NCI-H146 (cell line): Measurements from ENCODE around the gene INHBB.

Source experiments
- DNase-seq: peaks from one replicate; lab custom pipeline; 2025; lab: John Stamatoyannopoulos, UW

The INHBB gene

GRCh38 chr2:120342446-120342845, 3.5 kb upstream of the INHBB start:
- DNase-seq = no peak

DNA sequence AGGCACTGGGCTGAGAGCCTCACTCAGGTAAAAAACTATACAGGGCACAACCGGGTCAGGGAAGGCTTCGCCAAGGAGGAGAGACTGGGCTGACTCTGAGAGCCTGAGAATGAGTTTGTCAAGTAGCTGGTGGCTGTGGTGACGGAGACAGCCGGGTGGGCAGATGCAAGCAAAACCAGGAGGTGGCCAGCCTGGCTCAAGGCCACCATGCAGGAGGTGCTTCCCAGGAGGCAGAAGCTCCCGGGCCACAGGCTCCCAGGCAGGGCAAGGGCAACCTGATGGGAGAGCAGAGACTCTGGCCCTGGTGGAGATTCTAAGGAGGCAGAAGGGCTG, 2.9 kb upstream of the INHBB start:
- no peak for DNase-seq

GRCh38 chr2:120343433-120344105, 2.4 kb upstream of the INHBB start:
- DNase-seq = no peak

DNA sequence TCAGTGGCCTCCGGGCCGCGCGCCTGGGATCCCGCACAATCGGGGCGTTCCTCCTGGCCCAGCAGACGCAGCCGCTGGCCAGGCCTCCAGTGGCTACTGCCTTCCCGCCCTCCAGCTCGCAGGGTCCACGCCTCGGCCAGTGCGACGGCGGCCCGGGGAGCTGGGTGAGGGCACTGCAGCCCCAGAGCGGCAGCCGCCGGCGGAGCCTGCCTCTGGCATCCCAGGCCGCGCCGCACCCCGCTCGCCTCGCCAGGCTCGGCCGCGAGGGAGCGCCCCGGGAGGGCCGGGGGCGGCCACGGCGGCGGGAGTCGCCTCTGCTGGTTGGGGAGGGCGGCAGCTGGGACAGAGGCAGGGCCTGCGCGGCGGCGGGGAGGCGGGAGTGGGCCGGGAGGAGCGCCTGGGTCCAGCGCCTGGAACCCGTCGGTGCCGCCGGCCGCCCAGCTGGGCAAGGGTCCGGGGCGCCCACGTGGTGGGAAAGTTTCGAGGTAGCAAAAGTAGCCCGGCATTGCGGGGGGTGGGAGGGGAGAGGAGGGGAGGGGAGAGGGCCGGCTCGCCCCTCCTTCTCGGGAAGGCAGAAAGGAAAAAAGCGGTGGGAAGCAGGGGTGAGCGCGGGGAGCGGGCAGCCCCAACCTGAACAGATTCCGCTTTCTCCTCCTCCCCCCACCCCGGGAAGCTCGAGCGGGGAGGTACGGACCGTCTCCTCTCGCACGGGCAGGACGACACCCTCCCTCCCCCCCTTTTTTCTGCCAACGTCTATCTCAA, 1.5 kb upstream of the INHBB start:
- no peak for DNase-seq

DNA sequence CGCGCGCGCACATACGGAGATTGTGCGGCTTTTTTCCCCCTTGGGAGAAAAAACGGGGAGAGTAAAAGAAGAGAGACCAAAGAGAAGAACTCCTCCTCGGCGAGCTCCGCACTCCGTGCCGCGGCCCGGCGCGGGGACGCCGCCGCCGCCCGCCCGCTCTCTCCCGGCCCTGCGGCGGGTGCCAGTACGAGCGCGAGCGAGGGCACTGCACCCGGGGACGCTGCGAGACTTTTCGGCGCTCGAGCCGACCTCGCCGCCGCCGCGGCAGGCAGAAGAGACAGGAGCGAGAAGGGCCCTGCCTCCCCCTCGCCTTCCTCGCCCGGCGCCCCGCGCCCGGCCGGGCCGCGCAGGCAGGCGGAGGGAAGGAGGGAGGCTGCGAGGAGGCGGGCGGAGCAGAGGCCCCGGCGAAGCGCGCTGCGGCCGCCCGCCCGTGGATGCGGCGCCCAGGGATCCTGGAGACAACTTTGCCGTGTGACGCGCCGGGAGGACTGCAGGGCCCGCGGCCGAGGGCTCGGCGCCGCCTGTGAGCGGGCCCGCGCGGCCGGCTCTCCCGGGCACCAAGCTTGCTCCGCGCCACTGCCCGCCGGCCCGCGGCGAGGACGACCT, 857 bp upstream of the INHBB start:
- DNase-seq = peak; percentile 36

DNA sequence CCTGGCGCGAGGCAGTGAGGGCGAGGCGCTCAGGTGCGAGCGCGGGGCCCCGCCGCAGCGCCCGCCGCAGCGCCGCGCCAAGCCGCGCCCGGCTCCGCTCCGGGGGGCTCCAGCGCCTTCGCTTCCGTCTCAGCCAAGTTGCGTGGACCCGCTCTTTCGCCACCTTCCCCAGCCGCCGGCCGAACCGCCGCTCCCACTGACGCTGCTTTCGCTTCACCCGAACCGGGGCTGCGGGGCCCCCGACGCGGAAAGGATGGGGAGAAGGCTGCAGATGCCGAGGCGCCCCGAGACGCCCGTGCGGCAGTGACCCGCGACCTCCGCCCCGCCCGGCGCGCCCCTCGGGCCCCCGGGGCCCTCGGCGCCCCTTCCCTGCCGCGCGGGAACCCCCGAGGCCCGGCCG, 328 bp upstream of the INHBB start:
- DNase-seq = no peak

DNA sequence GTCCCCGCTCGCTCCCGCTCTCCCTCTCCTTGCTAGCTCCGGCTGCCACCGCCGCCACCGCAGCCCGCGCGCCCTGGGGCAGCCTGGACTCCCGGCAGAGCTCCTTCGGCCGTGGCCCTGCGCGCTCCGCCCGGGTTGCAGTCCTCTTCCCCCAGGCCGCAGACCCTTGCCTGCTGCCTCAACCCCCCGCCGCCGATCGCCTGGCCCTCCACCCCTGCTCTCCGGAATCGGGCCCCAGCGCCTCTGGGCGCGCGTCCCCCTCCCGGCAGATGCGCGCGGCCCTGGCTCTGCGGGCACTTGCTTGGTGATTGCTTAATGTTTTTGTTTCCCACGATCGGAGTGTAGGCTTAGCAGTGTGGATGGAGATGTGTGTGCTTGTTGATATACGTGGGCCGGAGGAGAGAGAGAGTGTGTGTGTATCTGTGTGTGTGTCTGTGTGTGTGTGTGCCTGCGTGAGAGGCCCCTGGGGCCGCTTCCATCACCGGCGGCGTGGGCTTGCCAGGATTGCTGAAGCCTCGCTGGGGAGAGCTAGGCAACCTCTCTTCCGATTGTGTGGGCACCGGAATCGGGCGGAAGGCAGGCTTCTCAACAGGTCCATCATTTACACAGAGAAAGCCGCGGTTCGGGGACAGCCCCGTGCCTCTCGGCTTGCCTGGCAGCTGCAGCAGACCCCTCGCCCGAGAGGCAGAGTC, 877 bp downstream of the INHBB start:
- DNase-seq = no peak

- no peak for DNase-seq
Observed at GRCh38 chr2:120347396-120348060, 1.6 kb downstream of the INHBB start.

GRCh38 chr2:120348134-120348736, 2.3 kb downstream of the INHBB start:
- no peak for DNase-seq

DNA sequence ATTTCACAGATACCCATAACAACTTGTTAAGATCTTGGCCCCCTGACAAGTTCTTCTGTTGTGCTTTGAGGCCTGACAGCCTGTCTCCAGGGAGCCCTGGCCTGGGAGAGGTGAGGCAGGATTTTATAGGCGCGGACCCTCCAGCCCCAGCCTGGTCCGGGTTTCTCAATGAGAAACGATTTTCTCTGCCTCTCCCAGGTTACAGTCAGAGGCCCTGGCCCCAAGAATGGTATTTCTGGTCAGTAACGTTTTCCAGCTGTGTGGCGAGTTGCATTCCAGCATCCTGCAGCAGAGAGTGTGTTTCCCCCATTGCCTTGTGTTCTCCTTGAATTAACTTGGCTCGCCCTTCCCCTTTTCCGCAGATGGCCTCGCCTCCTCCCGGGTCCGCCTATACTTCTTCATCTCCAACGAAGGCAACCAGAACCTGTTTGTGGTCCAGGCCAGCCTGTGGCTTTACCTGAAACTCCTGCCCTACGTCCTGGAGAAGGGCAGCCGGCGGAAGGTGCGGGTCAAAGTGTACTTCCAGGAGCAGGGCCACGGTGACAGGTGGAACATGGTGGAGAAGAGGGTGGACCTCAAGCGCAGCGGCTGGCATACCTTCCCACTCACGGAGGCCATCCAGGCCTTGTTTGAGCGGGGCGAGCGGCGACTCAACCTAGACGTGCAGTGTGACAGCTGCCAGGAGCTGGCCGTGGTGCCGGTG, 3.0 kb downstream of the INHBB start:
- DNase-seq = no peak

- no peak for DNase-seq
Observed at GRCh38 chr2:120349440-120349921, 3.5 kb downstream of the INHBB start.

DNA sequence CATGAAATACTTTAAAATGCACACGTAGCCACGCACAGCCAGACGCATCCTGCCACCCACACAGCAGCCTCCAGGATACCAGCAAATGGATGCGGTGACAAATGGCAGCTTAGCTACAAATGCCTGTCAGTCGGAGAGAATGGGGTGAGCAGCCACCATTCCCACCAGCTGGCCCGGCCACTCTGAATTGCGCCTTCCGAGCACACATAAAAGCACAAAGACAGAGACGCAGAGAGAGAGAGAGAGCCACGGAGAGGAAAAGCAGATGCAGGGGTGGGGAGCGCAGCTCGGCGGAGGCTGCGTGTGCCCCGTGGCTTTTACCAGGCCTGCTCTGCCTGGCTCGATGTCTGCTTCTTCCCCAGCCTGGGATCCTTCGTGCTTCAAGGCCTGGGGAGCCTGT, 4.1 kb downstream of the INHBB start:
- no peak for DNase-seq

- no peak for DNase-seq
Observed at GRCh38 chr2:120350801-120351320, 4.9 kb downstream of the INHBB start.

DNA sequence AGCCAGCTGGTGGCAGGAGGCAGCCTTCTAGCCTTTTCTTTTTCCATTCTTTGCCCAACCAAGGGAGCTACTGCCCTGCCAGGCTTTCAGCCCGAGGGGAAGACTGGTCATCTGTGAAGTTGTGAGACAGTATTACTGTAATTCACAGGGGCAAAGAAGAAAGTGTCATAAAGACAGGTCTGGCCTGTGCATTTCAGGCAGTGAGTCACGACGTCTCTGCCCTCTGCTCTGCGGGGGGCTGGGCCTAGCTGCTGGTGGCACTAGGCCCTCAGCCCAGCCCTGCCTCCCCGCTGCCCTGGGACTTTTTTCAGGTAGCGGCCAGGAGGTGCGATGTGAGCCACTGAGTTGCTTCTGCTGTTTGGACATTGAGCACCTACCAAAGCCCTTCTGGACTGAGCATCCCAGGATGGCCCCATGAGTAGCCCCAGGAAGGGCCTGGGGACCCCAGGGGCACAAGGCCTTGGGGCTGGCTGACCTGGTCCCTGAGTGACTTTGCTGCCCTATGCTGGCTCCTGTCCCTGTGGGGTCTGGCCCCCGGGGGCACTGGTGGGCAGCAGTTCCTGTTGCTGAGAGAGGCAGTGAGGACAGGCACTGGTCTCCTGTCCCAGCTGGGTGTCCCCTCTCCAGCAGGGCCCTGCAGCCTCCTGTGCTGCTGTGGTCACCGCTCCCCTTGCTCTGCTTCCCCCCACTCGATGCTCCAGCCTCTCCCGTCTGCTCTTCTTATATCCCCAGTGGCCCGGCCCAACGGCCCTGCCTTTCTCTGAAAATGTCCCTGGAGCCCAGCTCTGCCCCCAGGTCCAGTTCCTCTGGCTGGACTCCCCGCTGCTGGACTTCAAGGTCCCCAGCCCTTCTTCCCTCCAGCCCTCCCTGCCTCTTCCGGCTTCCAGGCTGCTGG, 7.0 kb downstream of the INHBB start:
- DNase-seq = no peak

DNA sequence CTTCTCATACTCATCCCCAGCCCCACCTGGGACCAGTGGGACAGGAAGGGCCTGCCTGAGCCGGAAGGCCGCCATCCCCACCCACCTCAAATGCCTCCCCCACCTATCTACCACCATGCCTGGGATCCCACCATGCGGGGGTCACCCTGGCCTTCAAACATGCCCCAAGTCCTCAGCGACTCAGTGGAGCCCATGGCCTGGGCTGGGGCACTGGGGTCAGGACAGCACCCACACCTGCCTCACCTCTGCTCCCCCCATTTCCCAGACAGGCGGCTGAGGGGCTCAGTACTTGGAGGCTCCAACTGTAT, 7.6 kb downstream of the INHBB start:
- DNase-seq = no peak

DNA sequence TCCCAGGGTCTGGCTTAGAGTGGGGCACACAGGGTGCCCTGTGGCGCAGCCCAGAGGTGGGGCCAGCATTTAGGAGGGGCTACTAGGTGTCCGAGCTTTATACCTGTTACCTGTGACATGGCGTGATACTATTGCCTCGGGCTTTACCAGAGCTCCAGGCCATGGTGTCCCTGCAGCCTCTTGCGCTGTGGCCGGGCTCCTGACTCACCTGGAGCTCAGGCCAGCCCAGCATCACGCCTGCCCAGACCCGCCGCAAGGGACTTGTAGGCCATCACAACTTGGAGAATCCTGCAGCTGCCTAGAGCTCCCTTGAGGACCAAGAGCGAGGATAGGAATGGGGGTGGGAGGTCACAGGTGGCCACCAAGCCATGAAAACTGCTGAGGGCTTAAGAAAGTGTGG, 8.0 kb downstream of the INHBB start:
- DNase-seq = no peak

DNA sequence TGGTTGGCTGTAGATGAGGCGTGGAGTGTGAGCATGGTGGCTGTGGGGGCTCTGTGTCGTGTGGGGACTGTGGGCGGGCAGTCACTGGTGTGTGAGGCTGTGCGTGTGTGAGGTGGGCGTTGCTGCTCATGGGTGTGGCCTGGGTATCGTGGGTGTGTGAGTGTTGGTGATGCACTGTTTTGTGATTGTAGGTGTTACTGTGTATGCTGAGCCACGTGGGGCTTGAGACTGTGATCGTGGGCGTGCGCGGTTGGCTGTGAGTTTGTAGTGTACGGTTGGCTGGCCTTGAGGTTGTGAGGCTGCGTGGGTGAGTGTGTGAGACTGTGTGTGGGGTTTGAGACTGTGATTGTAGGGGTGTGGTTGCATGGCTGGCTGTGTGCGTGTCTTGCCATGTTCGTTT, 8.5 kb downstream of the INHBB start:
- no peak for DNase-seq

- DNase-seq = no peak
Observed at GRCh38 chr2:120354935-120355779, 9.2 kb downstream of the INHBB start.

- no peak for DNase-seq
Observed at GRCh38 chr2:120355780-120356266, 9.9 kb downstream of the INHBB start.
